A549 (cell line): Measurements from ENCODE around the gene OPN1SW.

Experiments
- JUN ChIP-seq, 2 experiments: fragments of >200 bp; sonication (Bioruptor Twin); formaldehyde crosslinking; IDR thresholded peaks; 2 replicates in 1 of 2; 3 replicates in 1 of 2; pipeline ENCODE4 v1.6.1; 2016 to 2017
- KDM5A ChIP-seq: fragments of 200-600 bp; sonication (generic); IDR thresholded peaks from 2 replicates; pipeline ENCODE4 v1.6.1; 2016; ENCODE audit warnings: antibody characterized with exemption, mild to moderate bottlenecking
- PBX3 ChIP-seq: IDR thresholded peaks from 2 replicates; pipeline ENCODE4 v1.6.1; 2012
- POLR2A ChIP-seq: IDR thresholded peaks from 2 replicates; pipeline ENCODE4 v1.6.1; 2012; ENCODE audit warnings: mild to moderate bottlenecking, low read length

DNA sequence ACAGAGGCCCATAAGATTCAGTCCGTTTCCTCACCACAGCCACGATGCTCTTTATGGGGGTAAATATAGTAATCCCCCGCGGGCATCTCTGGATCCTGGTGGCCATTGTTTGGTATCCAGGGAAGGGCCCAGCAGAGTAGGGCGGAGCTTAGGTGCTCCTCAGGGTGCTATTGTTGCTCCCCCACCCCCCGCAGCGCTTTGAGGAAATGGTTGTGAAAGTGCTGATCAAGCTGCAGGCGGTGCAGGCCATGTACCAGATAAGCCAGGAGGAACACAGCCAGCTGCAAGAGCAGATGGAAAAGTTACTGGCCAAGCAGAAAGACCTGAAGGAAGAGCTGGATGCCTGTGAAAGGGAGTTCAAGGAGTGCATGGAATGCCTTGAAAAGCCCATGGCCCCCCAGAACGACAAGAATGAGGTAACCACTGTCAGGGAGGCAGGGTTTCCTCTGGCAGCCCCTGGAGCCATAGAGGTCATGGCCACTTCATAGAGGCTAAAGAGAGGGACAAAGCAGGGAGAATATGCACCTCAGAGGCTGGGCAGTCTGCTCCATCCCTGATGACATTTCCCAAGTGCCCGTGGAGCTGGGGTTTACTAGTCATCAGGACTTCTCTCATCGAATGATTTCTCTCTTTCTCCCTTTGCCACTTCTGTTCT lies 37.0 kb upstream of the OPN1SW start:
- TF ChIP-seq POLR2A (no peak), JUN (IDR thresholded peaks at IDR 0.05) (no peak), PBX3 (no peak), KDM5A (no peak)
